SH-SY5Y (cell line): ENCODE data around the gene FKBP4.

Experiments
- GATA2 ChIP-seq: IDR thresholded peaks from 2 replicates; pipeline ENCODE4 v1.6.1; 2011; ENCODE audit warnings: mild to moderate bottlenecking, low read depth, low read length
- GATA3 ChIP-seq: IDR thresholded peaks from 2 replicates; pipeline ENCODE4 v1.6.1; 2011; ENCODE audit warnings: low read depth, mild to moderate bottlenecking, low read length, moderate library complexity

FKBP4 gene

GRCh38 chr12:2797721-2798418 lies 3.1 kb downstream of the FKBP4 start:
- TF ChIP-seq GATA3 (no peak), GATA2 (no peak)

DNA sequence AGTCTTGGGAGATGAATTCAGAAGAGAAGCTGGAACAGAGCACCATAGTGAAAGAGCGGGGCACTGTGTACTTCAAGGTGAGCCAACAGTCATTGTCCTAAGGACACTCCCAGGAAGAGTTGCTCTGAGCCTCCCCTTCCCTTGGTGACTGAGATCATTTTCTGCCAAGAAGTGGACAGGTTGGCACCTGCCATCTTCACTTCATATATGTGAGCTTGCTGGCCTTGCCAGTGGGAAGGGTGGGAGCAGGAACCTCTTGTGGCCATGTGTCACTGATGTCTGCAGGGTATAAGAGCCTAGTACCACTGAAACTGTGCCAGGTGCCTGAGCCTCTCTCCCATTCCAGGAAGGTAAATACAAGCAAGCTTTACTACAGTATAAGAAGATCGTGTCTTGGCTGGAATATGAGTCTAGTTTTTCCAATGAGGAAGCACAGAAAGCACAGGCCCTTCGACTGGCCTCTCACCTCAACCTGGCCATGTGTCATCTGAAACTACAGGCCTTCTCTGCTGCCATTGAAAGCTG lies 5.3 kb downstream of the FKBP4 start:
- no peak for TF ChIP-seq GATA3
- no peak for TF ChIP-seq GATA2

- TF ChIP-seq GATA2 (no peak), GATA3 (no peak)
Observed at GRCh38 chr12:2801044-2801783, 6.4 kb downstream of the FKBP4 start.

DNA sequence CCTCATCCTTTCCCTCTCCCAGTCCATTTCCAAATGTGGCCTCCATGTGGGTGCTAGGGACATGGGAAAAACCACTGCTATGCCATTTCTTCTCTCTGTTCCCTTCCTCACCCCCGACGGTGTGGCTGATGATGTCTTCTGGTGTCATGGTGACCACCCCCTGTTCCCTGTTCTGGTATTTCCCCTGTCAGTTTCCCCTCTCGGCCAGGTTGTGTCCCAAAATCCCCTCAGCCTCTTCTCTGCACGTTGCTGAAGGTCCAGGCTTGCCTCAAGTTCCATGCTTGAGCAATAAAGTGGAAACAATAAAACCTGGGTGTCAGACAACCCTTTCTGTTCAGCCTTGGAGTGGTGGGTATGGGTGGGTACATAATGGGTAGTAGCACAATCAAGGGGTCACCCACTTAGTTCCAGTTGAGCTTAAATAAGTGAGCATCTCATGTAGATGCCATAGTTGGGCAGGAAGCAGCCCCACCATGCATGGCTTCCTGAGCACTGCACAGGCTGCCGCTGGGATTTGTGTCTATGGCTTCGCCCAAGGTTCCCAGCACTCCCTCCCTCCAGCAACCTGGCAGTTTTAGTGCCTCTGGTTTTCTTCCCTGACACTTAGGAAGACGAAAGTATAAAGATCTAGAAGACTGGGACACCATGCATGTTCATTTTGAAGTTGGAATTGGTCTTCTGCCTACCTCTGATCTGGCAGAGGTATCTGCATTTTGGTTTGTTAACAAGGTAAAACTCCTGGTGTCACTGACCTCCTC lies 9.0 kb downstream of the FKBP4 start:
- no peak for TF ChIP-seq GATA3
- TF ChIP-seq GATA2 = no peak

DNA sequence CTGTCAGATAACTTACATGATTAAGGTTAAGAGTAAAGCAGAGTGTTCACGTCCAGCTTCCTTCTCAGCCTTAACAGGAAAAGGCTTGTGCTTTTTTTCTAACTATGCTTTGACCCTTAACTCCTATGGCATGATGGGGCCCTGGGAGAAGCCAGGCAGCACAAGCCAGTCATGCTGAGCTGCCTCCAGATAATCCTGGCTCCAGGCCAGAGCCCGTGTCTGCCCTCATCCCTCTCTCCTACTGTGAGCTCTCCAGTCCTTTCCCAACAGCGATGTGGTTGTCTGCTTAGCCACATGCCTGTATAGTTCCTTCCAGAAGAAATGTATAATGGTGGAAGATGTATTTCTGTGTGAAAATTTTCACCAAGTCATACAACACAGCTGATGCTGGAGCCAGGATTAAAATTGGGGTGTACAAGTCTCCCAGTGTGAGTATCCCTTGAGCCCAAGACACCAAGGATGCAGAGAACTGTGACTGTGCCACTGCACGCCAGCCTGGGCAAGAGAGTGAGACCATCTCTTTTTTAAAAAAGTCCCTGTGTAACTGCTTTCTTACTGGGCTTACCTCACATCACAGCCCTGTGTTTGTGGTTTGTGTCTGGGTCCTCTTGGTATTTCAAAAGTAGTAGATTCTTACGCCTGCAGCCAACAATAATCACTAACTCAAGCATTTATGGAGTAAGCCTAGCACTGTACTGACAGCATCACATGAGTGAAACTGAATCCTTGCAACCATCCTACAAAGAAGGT lies 9.8 kb downstream of the FKBP4 start:
- no peak for TF ChIP-seq GATA3
- no peak for TF ChIP-seq GATA2

GRCh38 chr12:2805143-2805520 lies 10.4 kb downstream of the FKBP4 start:
- TF ChIP-seq GATA2 = no peak

GRCh38 chr12:2806700-2807099 lies 11.9 kb downstream of the FKBP4 start:
- TF ChIP-seq GATA3 = no peak
- TF ChIP-seq GATA2 = no peak

GRCh38 chr12:2811801-2812200 lies 17.0 kb downstream of the FKBP4 start:
- TF ChIP-seq GATA3 = no peak
- TF ChIP-seq GATA2 = no peak

GRCh38 chr12:2812290-2813213 lies 17.8 kb downstream of the FKBP4 start, which contains the start of gene ITFG2:
ITFG2 (plus strand) TSS chr12:2812668; CDS start chr12:2812761, 93 bp downstream.
- TF ChIP-seq GATA3 (no peak), GATA2 (no peak; the same call in 1 of the 2 replicates)

- TF ChIP-seq GATA3 (no peak), GATA2 (no peak)
Observed at GRCh38 chr12:2813214-2814185, 18.7 kb downstream of the FKBP4 start.

GRCh38 chr12:2819810-2820209 lies 25.0 kb downstream of the FKBP4 start:
- TF ChIP-seq GATA3 (no peak), GATA2 (no peak)

GRCh38 chr12:2820432-2820831 lies 25.7 kb downstream of the FKBP4 start:
- TF ChIP-seq GATA3 = no peak
- no peak for TF ChIP-seq GATA2
